MM.1S (cell line): Measurements from ENCODE around the gene SYNPO2.
"Not testable (repeated sequence)": the region's sequence is repeated elsewhere in the genome, so short reads cannot be mapped to it uniquely, and the experiment has no call there.

ENCODE experiments used
- DNase-seq: peaks from one replicate; pipeline ENCODE4 v3.0.0-alpha.2; 2015
- H2AFZ ChIP-seq: fragments of 300-600 bp; sonication (generic); 2 replicates; pipeline ENCODE4 v1.6.0; 2016; ENCODE audit warnings: antibody characterized with exemption, low read length
- H3F3A ChIP-seq: fragments of 300-600 bp; sonication (generic); 2 replicates; pipeline ENCODE4 v1.6.1; 2016; ENCODE audit warnings: mild to moderate bottlenecking, antibody characterized with exemption, low read length, moderate library complexity, mixed read lengths; ENCODE audit not compliant: insufficient read depth
- H3K27ac ChIP-seq: fragments of 300-600 bp; sonication (generic); 2 replicates; pipeline ENCODE4 v1.5.1; 2016; ENCODE audit warnings: mild to moderate bottlenecking, low read length
- H3K27me3 ChIP-seq: fragments of 300-600 bp; sonication (generic); replicated peaks from 2 replicates; pipeline ENCODE4 v1.6.0; 2016; ENCODE audit warnings: low read length; ENCODE audit not compliant: insufficient read depth
- H3K36me3 ChIP-seq: fragments of 300-600 bp; sonication (generic); replicated peaks from 2 replicates; pipeline ENCODE4 v1.6.1; 2016; ENCODE audit warnings: mild to moderate bottlenecking, low read length, mixed read lengths; ENCODE audit not compliant: insufficient read depth
- H3K4me1 ChIP-seq: fragments of 300-600 bp; sonication (generic); 2 replicates; pipeline ENCODE4 v1.6.1; 2016; ENCODE audit warnings: low read length, mixed read lengths
- H3K4me2 ChIP-seq: fragments of 300-600 bp; sonication (generic); 2 replicates; pipeline ENCODE4 v1.6.0; 2016; ENCODE audit warnings: low read depth, low read length
- H3K4me3 ChIP-seq: fragments of 300-600 bp; sonication (generic); 2 replicates; pipeline ENCODE4 v1.5.1; 2016; ENCODE audit warnings: low read length, mixed read lengths
- H3K79me2 ChIP-seq: fragments of 300-600 bp; sonication (generic); 2 replicates; pipeline ENCODE4 v1.6.1; 2016; ENCODE audit warnings: mixed run types, low read length, mixed read lengths
- H3K9ac ChIP-seq: fragments of 300-600 bp; sonication (generic); 2 replicates; pipeline ENCODE4 v1.6.1; 2016; ENCODE audit warnings: low read length, mixed read lengths
- H3K9me2 ChIP-seq: fragments of 300-600 bp; sonication (generic); replicated peaks from 2 replicates; pipeline ENCODE4 v1.6.1; 2016; ENCODE audit warnings: mild to moderate bottlenecking, low read length, mixed read lengths; ENCODE audit not compliant: insufficient read depth
- H3K9me3 ChIP-seq: fragments of 300-600 bp; sonication (generic); replicated peaks from 2 replicates; pipeline ENCODE4 v1.6.1; 2016; ENCODE audit warnings: mild to moderate bottlenecking, low read length, mixed read lengths; ENCODE audit not compliant: insufficient read depth
- H4K20me1 ChIP-seq: fragments of 300-600 bp; sonication (generic); 2 replicates; pipeline ENCODE4 v1.6.1; 2016; ENCODE audit warnings: mild to moderate bottlenecking, low read length, moderate library complexity, mixed read lengths; ENCODE audit not compliant: insufficient read depth
- CTCF ChIP-seq: fragments of 300-600 bp; sonication (generic); IDR thresholded peaks from 2 replicates; pipeline ENCODE4 v1.5.1; 2016; ENCODE audit warnings: antibody characterized with exemption, low read length, mixed read lengths
- EZH2 ChIP-seq: fragments of 300-600 bp; sonication (generic); optimal IDR thresholded peaks from 2 replicates; pipeline ENCODE3; 2017; ENCODE audit warnings: low read depth, mild to moderate bottlenecking, antibody characterized with exemption, low read length, mixed read lengths
- EZH2phosphoT487 ChIP-seq: fragments of 300-600 bp; sonication (generic); IDR thresholded peaks from 2 replicates; pipeline ENCODE4 v1.6.1; 2018; ENCODE audit warnings: antibody characterized with exemption, low read length

SYNPO2 gene

DNA sequence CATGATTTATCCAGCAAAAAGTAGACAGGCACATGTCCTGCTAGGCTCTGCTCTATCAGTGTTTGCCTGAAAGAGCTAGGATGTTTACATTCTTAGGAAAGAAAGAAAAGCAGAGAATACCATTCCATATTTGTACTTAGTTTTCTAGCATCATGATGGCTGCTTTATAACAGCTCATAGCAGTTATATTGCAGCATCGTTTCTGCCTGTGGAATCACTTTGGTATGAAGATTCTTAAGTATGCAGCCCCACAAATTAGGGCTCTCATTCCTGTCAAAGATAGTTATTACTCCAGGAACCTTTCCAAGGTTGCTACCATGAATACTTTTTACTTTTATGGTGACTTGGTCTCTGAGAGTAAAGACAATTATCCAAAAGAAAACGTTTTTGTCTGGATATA lies 128.0 kb downstream of the SYNPO2 start:
- no peak for TF ChIP-seq EZH2phosphoT487
- TF ChIP-seq CTCF = no peak
- TF ChIP-seq EZH2 = no peak
- Histone ChIP-seq H3K9me3 (no peaks in the 10 kb centered on the region), H3K4me1 (no peaks in the 10 kb centered on the region), H3K27ac (no peak overlapping the region), H4K20me1 (no peaks in the 10 kb centered on the region), H3K9ac (no peak overlapping the region), H3K4me2 (no peak overlapping the region), H3K9me2 (no peaks in the 10 kb centered on the region), H3K79me2 (no peaks in the 10 kb centered on the region), H2AFZ (no peak overlapping the region), H3K4me3 (no peak overlapping the region), H3F3A (no peaks in the 10 kb centered on the region), H3K27me3 (no peaks in the 10 kb centered on the region), H3K36me3 (no peaks in the 10 kb centered on the region)
- no peak for DNase-seq

DNA sequence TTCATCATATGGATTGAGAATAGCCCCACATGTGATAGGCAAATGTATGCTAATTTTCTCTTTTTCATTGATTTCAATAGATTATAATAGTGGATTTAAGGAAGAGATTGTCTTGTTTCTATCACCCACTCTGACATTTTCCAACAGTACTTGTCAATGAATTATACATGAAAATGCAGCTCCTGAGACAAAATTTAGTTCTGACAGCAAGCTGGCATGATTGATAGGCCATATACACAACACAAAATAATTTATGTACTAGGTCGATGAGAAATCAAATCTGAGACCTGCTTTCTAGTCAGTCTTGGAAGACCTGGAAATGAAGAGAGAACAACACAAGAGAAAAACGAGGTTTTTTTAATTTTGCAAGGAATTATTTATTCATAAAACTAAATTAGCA lies 129.0 kb downstream of the SYNPO2 start:
- Histone ChIP-seq H3K27ac (no peak overlapping the region), H3K9me3 (no peaks in the 10 kb centered on the region), H3K4me2 (no peak overlapping the region), H3K4me1 (no peaks in the 10 kb centered on the region), H3F3A (no peaks in the 10 kb centered on the region), H3K79me2 (no peaks in the 10 kb centered on the region), H4K20me1 (no peaks in the 10 kb centered on the region), H2AFZ (no peak overlapping the region), H3K9me2 (no peaks in the 10 kb centered on the region), H3K4me3 (no peak overlapping the region), H3K36me3 (no peaks in the 10 kb centered on the region), H3K27me3 (no peaks in the 10 kb centered on the region), H3K9ac (no peak overlapping the region)
- TF ChIP-seq CTCF (no peak), EZH2 (no peak), EZH2phosphoT487 (no peak)
- no peak for DNase-seq

GRCh38 chr4:119020158-119020557 lies 131.5 kb downstream of the SYNPO2 start:
- TF ChIP-seq EZH2 (no peak), CTCF (no peak), EZH2phosphoT487 (no peak)
- Histone ChIP-seq H3F3A (no peaks in the 10 kb centered on the region), H3K9ac (no peak overlapping the region), H3K4me1 (no peaks in the 10 kb centered on the region), H3K9me2 (no peaks in the 10 kb centered on the region), H3K4me3 (no peak overlapping the region), H4K20me1 (no peaks in the 10 kb centered on the region), H3K4me2 (no peak overlapping the region), H3K9me3 (no peaks in the 10 kb centered on the region), H3K27me3 (no peaks in the 10 kb centered on the region), H3K27ac (no peak overlapping the region), H3K79me2 (no peaks in the 10 kb centered on the region), H3K36me3 (no peaks in the 10 kb centered on the region), H2AFZ (no peak overlapping the region)
- no peak for DNase-seq

DNA sequence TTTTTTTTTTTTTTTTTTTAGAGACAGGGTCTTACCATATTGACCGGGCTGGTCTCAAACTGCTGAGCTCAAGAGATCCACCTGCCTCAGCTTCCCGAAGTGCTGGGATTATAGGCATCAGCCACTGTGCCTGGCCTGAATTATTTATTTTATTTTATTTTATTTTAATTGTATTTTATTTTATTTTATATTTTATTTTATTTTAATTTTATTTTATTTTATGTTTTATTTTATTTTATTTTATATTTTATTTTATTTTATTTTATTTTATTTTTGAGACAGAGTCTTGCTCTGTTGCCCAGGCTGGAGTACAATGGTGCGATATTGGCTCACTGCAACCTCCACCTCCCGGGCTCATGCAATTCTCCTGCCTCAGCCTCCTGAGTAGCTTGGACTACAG lies 133.9 kb downstream of the SYNPO2 start:
- H3K27me3 ChIP-seq, H3K9me2 ChIP-seq, H3K36me3 ChIP-seq, H3K4me3 ChIP-seq, H3K4me1 ChIP-seq, H3K4me2 ChIP-seq, H4K20me1 ChIP-seq, DNase-seq, H3K27ac ChIP-seq, H3K9me3 ChIP-seq, H2AFZ ChIP-seq, H3K79me2 ChIP-seq, H3F3A ChIP-seq, H3K9ac ChIP-seq: not testable (repeated sequence)
